ENCODE measurements around the gene MATN4. TPM values are rescaled to one million over a fixed set of nuclear protein-coding genes. Genes with fewer than 3 reads are reported as not detected.
A peak's percentile ranks its signal among the peaks of the same experiment; 100 is the strongest.

MATN4 gene
- total and polyA plus RNA-seq, 7 experiments from 2014 or later = 2.3 TPM; not detected in 6

- Mint-ChIP-seq H3K4me1 (peaks cover 3 to 66% (median 7%) of the 10 kb centered on the region in 7 donors), H3K27me3 (peaks cover 0 to 18% (median 7%) of the 10 kb centered on the region in 5 donors), H3K36me3 (peaks cover 0 to under 1% (median 0%) of the 10 kb centered on the region in 5 donors), H3K27ac (no peak overlapping the region), H3K9me3 (no peaks in the 10 kb centered on the region), H3K4me3 (peak overlapping the region in 2 of 10 donors; percentile 16 to 95)
- H3K27ac ChIP-seq (ENCODE audit: low read depth, low read length) = no peak overlapping the region
- intact Hi-C loops (cut with micrococcal nuclease) = no loop called here
- no peaks in the 10 kb centered on the region for H3K27me3 ChIP-seq (ENCODE audit: control insufficient read depth in 2 of 2, insufficient read depth in 2 of 2, low read length in 2 of 2)
- no peaks in the 10 kb centered on the region for H3K9me3 ChIP-seq (ENCODE audit: control insufficient read depth in 2 of 3, low read length in 3 of 3)
- H3K36me3 ChIP-seq (ENCODE audit: control insufficient read depth in 2 of 3, insufficient read depth in 3 of 3, low read length in 3 of 3) = no peaks in the 10 kb centered on the region
- DNase-seq (no peak), ATAC-seq (no peak)
- H3K4me1 ChIP-seq (ENCODE audit: control insufficient read depth in 2 of 2, insufficient read depth in 2 of 2, low read length in 2 of 2) = peaks cover 4% of the 10 kb centered on the region in 2 donors
- ChIA-PET CTCF (interaction anchor here (2.1 kb wide), 1 partner anchor 22 kb away, joined by 4 read pairs; no protein-coding TSS in a partner anchor), POLR2A (no interaction called here)
- H3K4me3 ChIP-seq (ENCODE audit: low read length) = no peak overlapping the region
Measured at GRCh38 chr20:45345104-45345936, 37.2 kb upstream of the MATN4 start.

DNA sequence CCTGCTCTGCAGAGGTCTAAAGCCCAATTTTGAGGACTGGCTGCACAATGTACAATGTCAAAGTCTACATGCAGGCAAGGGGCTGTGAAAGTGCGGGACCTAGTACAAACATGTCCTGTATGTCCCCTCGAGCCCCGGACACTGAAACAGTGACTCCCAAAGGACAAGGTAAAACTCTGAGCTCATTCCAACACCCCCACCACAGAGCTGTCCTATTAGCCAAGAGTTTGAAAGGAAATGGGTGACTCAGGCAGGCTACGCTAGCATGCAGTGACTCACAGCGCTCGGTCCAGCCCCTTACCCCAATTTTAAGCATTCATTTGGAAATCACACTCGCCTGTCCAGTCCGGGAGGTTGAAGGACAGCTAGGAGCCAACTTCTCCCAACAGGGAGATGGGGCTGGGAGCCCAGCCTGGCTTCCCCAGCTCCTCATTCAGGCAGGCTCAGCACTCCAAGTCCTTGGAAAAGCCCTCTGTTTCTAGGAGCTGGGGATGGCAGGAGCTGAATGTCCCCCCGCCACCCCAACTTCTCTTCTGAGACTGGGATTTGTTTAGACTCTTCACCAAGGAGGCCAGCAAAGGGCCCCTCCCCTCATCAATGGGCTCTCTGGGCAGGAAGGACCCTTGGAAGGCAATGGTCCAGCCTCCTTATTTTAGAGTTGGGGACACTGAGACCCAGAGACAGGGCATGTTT lies 36.2 kb upstream of the MATN4 start:
- no peaks in the 10 kb centered on the region for H3K27me3 ChIP-seq (ENCODE audit: control insufficient read depth in 2 of 2, insufficient read depth in 2 of 2, low read length in 2 of 2)
- ChIA-PET CTCF (interaction anchor here (0.5 to 0.6 kb wide), 2 partner anchors 135 to 140 kb away, joined by 3 to 4 read pairs; no protein-coding TSS in a partner anchor), POLR2A (no interaction called here)
- H3K4me1 Mint-ChIP-seq = peaks cover 3 to 67% (median 7%) of the 10 kb centered on the region in 7 donors
- H3K27me3 Mint-ChIP-seq = peaks cover 0 to 18% (median 7%) of the 10 kb centered on the region in 5 donors
- H3K4me3 ChIP-seq (ENCODE audit: low read length) = no peak overlapping the region
- H3K27ac ChIP-seq (ENCODE audit: low read depth, low read length) = no peak overlapping the region
- DNase-seq (no peak), ATAC-seq (peak; percentile 63)
- H3K9me3 ChIP-seq (ENCODE audit: control insufficient read depth in 2 of 3, low read length in 3 of 3) = no peaks in the 10 kb centered on the region
- peaks cover 4% of the 10 kb centered on the region in 2 donors for H3K4me1 ChIP-seq (ENCODE audit: control insufficient read depth in 2 of 2, insufficient read depth in 2 of 2, low read length in 2 of 2)
- H3K4me3 Mint-ChIP-seq = peak overlapping the region in 1 of 10 donors; percentile 42
- intact Hi-C loops (cut with micrococcal nuclease) = no loop called here
- H3K27ac Mint-ChIP-seq = no peak overlapping the region
- H3K9me3 Mint-ChIP-seq = no peaks in the 10 kb centered on the region
- H3K36me3 ChIP-seq (ENCODE audit: control insufficient read depth in 2 of 3, insufficient read depth in 3 of 3, low read length in 3 of 3) = no peaks in the 10 kb centered on the region
- H3K36me3 Mint-ChIP-seq = peaks cover 0 to 1% (median 0%) of the 10 kb centered on the region in 5 donors

- CTCF ChIA-PET = interaction anchor here (0.5 to 0.6 kb wide), 2 partner anchors 136 to 141 kb away, joined by 3 to 4 read pairs; no protein-coding TSS in a partner anchor
- DNase-seq = no peak
- peaks cover 3 to 67% (median 7%) of the 10 kb centered on the region in 7 donors for H3K4me1 Mint-ChIP-seq
Measured at GRCh38 chr20:45343532-45344167, 35.6 kb upstream of the MATN4 start.

GRCh38 chr20:45342855-45343531 lies 34.9 kb upstream of the MATN4 start:
- DNase-seq = no peak
- Mint-ChIP-seq H3K4me3 (no peak overlapping the region), H3K4me1 (peaks cover 5 to 64% (median 7%) of the 10 kb centered on the region in 7 donors), H3K27me3 (peaks cover 0 to 18% (median 7%) of the 10 kb centered on the region in 5 donors), H3K36me3 (peaks cover 0 to 1% (median 0%) of the 10 kb centered on the region in 5 donors), H3K27ac (no peak overlapping the region), H3K9me3 (no peaks in the 10 kb centered on the region)
- Histone ChIP-seq H3K4me3 (ENCODE audit: low read length) (no peak overlapping the region), H3K4me1 (ENCODE audit: control insufficient read depth in 2 of 2, insufficient read depth in 2 of 2, low read length in 2 of 2) (peaks cover 4% of the 10 kb centered on the region in 2 donors), H3K36me3 (ENCODE audit: control insufficient read depth in 2 of 3, insufficient read depth in 3 of 3, low read length in 3 of 3) (no peaks in the 10 kb centered on the region), H3K27me3 (ENCODE audit: control insufficient read depth in 2 of 2, insufficient read depth in 2 of 2, low read length in 2 of 2) (no peaks in the 10 kb centered on the region), H3K27ac (ENCODE audit: low read depth, low read length) (no peak overlapping the region), H3K9me3 (ENCODE audit: control insufficient read depth in 2 of 3, low read length in 3 of 3) (no peaks in the 10 kb centered on the region)
- CTCF ChIA-PET = no interaction called here
- ATAC-seq = no peak
- POLR2A ChIA-PET = no interaction called here
- intact Hi-C loops (cut with micrococcal nuclease) = no loop called here

More at GRCh38 chr20:45343532-45344167, 35.6 kb upstream of the MATN4 start:
- no peaks in the 10 kb centered on the region for H3K27me3 ChIP-seq (ENCODE audit: control insufficient read depth in 2 of 2, insufficient read depth in 2 of 2, low read length in 2 of 2)
- Mint-ChIP-seq H3K27me3 (peaks cover 0 to 18% (median 7%) of the 10 kb centered on the region in 5 donors), H3K36me3 (peaks cover 0 to 1% (median 0%) of the 10 kb centered on the region in 5 donors), H3K27ac (no peak overlapping the region), H3K9me3 (no peaks in the 10 kb centered on the region), H3K4me3 (no peak overlapping the region)
- no peaks in the 10 kb centered on the region for H3K9me3 ChIP-seq (ENCODE audit: control insufficient read depth in 2 of 3, low read length in 3 of 3)
- ATAC-seq = no peak
- H3K4me3 ChIP-seq (ENCODE audit: low read length) = no peak overlapping the region
- POLR2A ChIA-PET = no interaction called here
- H3K4me1 ChIP-seq (ENCODE audit: control insufficient read depth in 2 of 2, insufficient read depth in 2 of 2, low read length in 2 of 2) = peaks cover 4% of the 10 kb centered on the region in 2 donors
- no peak overlapping the region for H3K27ac ChIP-seq (ENCODE audit: low read depth, low read length)
- no peaks in the 10 kb centered on the region for H3K36me3 ChIP-seq (ENCODE audit: control insufficient read depth in 2 of 3, insufficient read depth in 3 of 3, low read length in 3 of 3)
- intact Hi-C loops (cut with micrococcal nuclease) = no loop called here

DNA sequence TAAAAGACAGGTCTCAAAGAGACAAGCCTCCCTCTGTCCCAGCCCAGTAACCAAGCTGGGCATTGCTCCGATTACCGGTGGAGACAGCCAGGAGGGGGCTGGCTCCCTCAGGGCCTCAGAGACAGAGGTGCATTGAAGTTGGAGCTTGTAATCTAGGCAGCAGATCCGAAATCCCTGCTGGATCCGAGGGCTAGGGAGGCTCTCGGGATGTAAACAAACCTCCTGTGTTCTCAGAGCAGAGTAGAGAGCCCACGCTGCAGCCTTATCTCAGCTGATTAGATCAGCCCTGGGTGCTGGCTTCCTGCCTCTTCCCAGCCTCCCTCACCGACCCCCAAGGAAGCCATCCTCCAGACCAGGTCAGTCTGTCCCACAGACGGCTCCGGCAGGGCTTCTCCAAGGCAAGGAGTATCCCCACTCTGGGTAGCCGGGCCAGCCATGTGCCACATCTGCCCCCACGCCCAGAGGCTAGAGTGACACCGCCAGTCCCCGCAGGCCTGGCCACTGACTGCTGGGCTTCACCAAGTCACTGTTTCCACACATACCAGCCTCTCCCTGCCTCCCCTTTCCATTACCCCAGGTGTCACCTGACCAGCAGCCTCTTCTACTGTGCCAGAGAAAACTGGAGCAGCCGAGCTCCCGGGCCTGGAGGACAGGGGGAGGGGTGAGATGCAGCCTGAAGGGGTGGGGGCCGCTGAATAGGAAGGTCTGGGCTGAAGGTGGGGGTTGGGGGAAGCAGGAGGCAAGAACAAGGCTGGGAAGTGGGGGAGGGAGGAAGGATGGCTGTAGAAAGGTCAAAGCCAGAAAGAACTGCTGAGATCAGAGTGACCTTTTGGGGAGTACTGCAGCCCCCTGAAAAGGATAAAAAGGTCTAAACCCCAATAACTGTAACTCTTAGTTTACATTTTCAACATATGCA lies 34.1 kb upstream of the MATN4 start:
- H3K36me3 ChIP-seq (ENCODE audit: control insufficient read depth in 2 of 3, insufficient read depth in 3 of 3, low read length in 3 of 3) = no peaks in the 10 kb centered on the region
- ATAC-seq = no peak
- no peaks in the 10 kb centered on the region for H3K9me3 ChIP-seq (ENCODE audit: control insufficient read depth in 2 of 3, low read length in 3 of 3)
- H3K4me1 ChIP-seq (ENCODE audit: control insufficient read depth in 2 of 2, insufficient read depth in 2 of 2, low read length in 2 of 2) = no peaks in the 10 kb centered on the region
- H3K27me3 ChIP-seq (ENCODE audit: control insufficient read depth in 2 of 2, insufficient read depth in 2 of 2, low read length in 2 of 2) = no peaks in the 10 kb centered on the region
- Mint-ChIP-seq H3K36me3 (peaks cover 0 to 1% (median 0%) of the 10 kb centered on the region in 5 donors), H3K4me3 (no peak overlapping the region), H3K27ac (no peak overlapping the region), H3K9me3 (no peaks in the 10 kb centered on the region), H3K27me3 (peaks cover 0 to 17% (median 7%) of the 10 kb centered on the region in 5 donors), H3K4me1 (peaks cover 0 to 60% (median 2%) of the 10 kb centered on the region in 7 donors)
- no peak overlapping the region for H3K27ac ChIP-seq (ENCODE audit: low read depth, low read length)
- POLR2A ChIA-PET = no interaction called here
- intact Hi-C loops (cut with micrococcal nuclease) = no loop called here
- DNase-seq = no peak
- no peak overlapping the region for H3K4me3 ChIP-seq (ENCODE audit: low read length)
- CTCF ChIA-PET = no interaction called here
